ENCODE data around the gene TCOF1.

DNA sequence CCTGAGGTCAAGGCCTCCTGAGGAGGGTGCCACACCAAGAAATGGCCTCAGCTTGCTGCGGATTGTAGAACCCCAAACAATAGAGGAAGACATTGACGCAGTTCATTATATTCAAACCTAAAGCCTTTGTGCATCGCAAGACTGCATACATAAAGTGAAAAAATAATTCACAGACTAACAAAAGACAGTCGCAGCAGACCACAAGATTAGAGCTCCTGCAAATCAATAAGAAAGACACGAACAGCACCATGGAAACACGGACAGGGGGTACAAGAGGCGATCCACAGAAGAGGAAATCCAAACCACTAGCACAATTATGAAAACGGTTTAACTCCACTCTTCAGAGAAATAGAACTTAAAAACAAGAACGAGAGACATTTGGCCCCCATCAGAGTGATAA lies 10.0 kb upstream of the TCOF1 start:
- TF ChIP-seq, protein P1, sequence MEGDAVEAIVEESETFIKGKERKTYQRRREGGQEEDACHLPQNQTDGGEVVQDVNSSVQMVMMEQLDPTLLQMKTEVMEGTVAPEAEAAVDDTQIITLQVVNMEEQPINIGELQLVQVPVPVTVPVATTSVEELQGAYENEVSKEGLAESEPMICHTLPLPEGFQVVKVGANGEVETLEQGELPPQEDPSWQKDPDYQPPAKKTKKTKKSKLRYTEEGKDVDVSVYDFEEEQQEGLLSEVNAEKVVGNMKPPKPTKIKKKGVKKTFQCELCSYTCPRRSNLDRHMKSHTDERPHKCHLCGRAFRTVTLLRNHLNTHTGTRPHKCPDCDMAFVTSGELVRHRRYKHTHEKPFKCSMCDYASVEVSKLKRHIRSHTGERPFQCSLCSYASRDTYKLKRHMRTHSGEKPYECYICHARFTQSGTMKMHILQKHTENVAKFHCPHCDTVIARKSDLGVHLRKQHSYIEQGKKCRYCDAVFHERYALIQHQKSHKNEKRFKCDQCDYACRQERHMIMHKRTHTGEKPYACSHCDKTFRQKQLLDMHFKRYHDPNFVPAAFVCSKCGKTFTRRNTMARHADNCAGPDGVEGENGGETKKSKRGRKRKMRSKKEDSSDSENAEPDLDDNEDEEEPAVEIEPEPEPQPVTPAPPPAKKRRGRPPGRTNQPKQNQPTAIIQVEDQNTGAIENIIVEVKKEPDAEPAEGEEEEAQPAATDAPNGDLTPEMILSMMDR (IDR thresholded peaks at IDR 0.05; ENCODE audit: low read length), result no peak
- no peak for TF ChIP-seq EZH2 (IDR thresholded peaks at IDR 0.05; ENCODE audit: borderline replicate concordance, low read length)

All from OCI-LY1 (cell line).